Measurements from ENCODE around the gene SLC38A10. TPM values are rescaled to one million over a fixed set of nuclear protein-coding genes. Genes with fewer than 3 reads are reported as not detected.

The SLC38A10 gene
- total and polyA plus RNA-seq, 2 of the 13 experiments (the other 11 are each of a cell fraction or from before 2014, with no cell fraction given): 23.4 to 55.8 TPM

GRCh38 chr17:81339534-81340296 is 44.6 kb upstream of the SLC38A10 start:
- peak; percentile 99 for DNase-seq (ENCODE audit: low spot score)
- peak; percentile 72 for ATAC-seq
- 2% methylated on average over 11 of the region's 11 CpGs for WGBS (ENCODE audit: low lambda C conversion rate)
- Histone ChIP-seq H3K4me3 (replicated peaks in 1 of 3; ENCODE audit: insufficient read depth in 1 of 3, low read depth in 2 of 3, low read length in 3 of 3) (peak overlapping the region; percentile 46 to 83 (median 52)), H3K4me2 (ENCODE audit: low read depth, low read length) (peak overlapping the region; percentile 99), H3K9ac (ENCODE audit: insufficient read depth, low read depth, low read length) (peak overlapping the region; percentile 70), H3K9me3 (ENCODE audit: low read length) (no peaks in the 10 kb centered on the region), H3K79me2 (ENCODE audit: insufficient read depth, low read length) (peaks cover 23% of the 10 kb centered on the region), H3K4me1 (ENCODE audit: insufficient read depth, low read length) (peaks cover 89% of the 10 kb centered on the region), H3K27ac (ENCODE audit: extremely low read length, insufficient read depth, low read length) (peak overlapping the region; percentile 77), H3K36me3 (replicated peaks in 1 of 2; ENCODE audit: control insufficient read depth in 1 of 2, insufficient read depth in 2 of 2, low read length in 2 of 2) (no peaks in the 10 kb centered on the region), H4K20me1 (ENCODE audit: insufficient read depth, low read length) (0 out of 2 replicates have a peak, but pooled peaks cover 3% of the 10 kb centered on the region), H2AFZ (ENCODE audit: low read length) (no peak overlapping the region), H3K27me3 (ENCODE audit: control insufficient read depth in 1 of 2, insufficient read depth in 2 of 2, low read length in 2 of 2) (peaks cover 10 to 44% of the 10 kb centered on the region in 2 experiments; a peak in 4 of 5 replicates)
- BruUV-seq (replicated peaks): no TSS peak
- in situ Hi-C loops (cut with HindIII; ENCODE audit: extremely low pct_ligation_motif_present, low pct_unique_long_range_greater_than_20kb) (no loop called here), intact Hi-C loops (cut with micrococcal nuclease; ENCODE audit: unreplicated experiment) (no loop called here)
- CTCF ChIA-PET (ENCODE audit: low intra/inter-chr PET ratio, low total read pairs): no interaction called here
- POLR2A ChIA-PET: interaction anchor here (1.0 to 2.6 kb wide), 6 partner anchors 10 to 58 kb away, joined by 3 to 10 read pairs (median 4); partner anchors contain the start of gene SLC38A10
- FAIRE-seq: peak; percentile 99
- TF ChIP-seq ZNF777 (CRISPR knock-in tag; IDR thresholded peaks at IDR 0.05): no peak
- TF ChIP-seq ZNF790 (CRISPR knock-in tag; IDR thresholded peaks at IDR 0.05; ENCODE audit: borderline replicate concordance): 0 out of 2 replicates have a peak, but pooled peaks have one; percentile 49
- no peak for TF ChIP-seq SMARCE1 (IDR thresholded peaks at IDR 0.05; ENCODE audit: borderline replicate concordance)
- no peak for TF ChIP-seq CHD2 (IDR thresholded peaks at IDR 0.05; ENCODE audit: low read depth, low read length)
- no peak for TF ChIP-seq ZBTB33 (CRISPR knock-in tag; IDR thresholded peaks at IDR 0.05)
- peak; percentile 56 for TF ChIP-seq ZFX (CRISPR knock-in tag; IDR thresholded peaks at IDR 0.05; ENCODE audit: low read depth)
- TF ChIP-seq MYNN (CRISPR knock-in tag; IDR thresholded peaks at IDR 0.05; ENCODE audit: low read depth): no peak
- TF ChIP-seq ZZZ3 (CRISPR knock-in tag; IDR thresholded peaks at IDR 0.05; ENCODE audit: borderline replicate concordance): no peak
- TF ChIP-seq ZNF382 (CRISPR knock-in tag; IDR thresholded peaks at IDR 0.05; ENCODE audit: borderline replicate concordance): no peak
- TF ChIP-seq NR2F2 (IDR thresholded peaks at IDR 0.05; ENCODE audit: borderline replicate concordance, low read depth): no peak
- TF ChIP-seq KAT7 (CRISPR knock-in tag; IDR thresholded peaks at IDR 0.05; ENCODE audit: borderline replicate concordance): no peak
- peak; percentile 56 for TF ChIP-seq RBFOX2 (IDR thresholded peaks at IDR 0.05; ENCODE audit: low read depth, low read length)
- TF ChIP-seq, protein P1, sequence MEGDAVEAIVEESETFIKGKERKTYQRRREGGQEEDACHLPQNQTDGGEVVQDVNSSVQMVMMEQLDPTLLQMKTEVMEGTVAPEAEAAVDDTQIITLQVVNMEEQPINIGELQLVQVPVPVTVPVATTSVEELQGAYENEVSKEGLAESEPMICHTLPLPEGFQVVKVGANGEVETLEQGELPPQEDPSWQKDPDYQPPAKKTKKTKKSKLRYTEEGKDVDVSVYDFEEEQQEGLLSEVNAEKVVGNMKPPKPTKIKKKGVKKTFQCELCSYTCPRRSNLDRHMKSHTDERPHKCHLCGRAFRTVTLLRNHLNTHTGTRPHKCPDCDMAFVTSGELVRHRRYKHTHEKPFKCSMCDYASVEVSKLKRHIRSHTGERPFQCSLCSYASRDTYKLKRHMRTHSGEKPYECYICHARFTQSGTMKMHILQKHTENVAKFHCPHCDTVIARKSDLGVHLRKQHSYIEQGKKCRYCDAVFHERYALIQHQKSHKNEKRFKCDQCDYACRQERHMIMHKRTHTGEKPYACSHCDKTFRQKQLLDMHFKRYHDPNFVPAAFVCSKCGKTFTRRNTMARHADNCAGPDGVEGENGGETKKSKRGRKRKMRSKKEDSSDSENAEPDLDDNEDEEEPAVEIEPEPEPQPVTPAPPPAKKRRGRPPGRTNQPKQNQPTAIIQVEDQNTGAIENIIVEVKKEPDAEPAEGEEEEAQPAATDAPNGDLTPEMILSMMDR (CRISPR knock-in tag; IDR thresholded peaks at IDR 0.05): no peak
- no peak for TF ChIP-seq FUBP1 (CRISPR knock-in tag; IDR thresholded peaks at IDR 0.05; ENCODE audit: borderline replicate concordance)

Measured in HepG2 (cell line).